MG63 (cell line): ENCODE results near the gene TOPORS. TPM values are rescaled to one million over a fixed set of nuclear protein-coding genes. Genes with fewer than 3 reads are reported as not detected.

Source experiments
- total RNA-seq: library from RNA; depleted of rRNA; stranded (reverse); fragments of >200 nt; shearing (Covaris generic); gene quantifications from 2 replicates; pipeline ENCODE4 v1.2.3, GENCODE V29; 2014; ENCODE audit warnings: low replicate concordance; rRNA removed

Gene TOPORS
- total RNA-seq, 1 experiment from 2014 or later, result 9.4 TPM

Other genes with a start within 250 kb of the TOPORS start
- gene ACO1, start 167.9 kb downstream of the TOPORS start, total RNA-seq, result 27.9 and 29.2 TPM in 2 replicates
- gene RIGI, start 26.4 kb downstream of the TOPORS start, total RNA-seq, result 3.5 and 3.8 TPM in 2 replicates
- gene SMIM27, start 259 bp downstream of the TOPORS start, total RNA-seq, result 1.7 TPM in 1 of 2 replicates, not detected in the other
- 77.0 and 86.4 TPM in 2 replicates for gene NDUFB6, start 20.6 kb upstream of the TOPORS start, total RNA-seq
- not detected in 2 replicates for gene TAF1L, start 83.1 kb upstream of the TOPORS start, total RNA-seq
- gene TMEM215, start 231.0 kb upstream of the TOPORS start, total RNA-seq, result not detected in 2 replicates